SIG-M5 (cell line): ENCODE data around the gene SLC24A4.
"Not testable (repeated sequence)": the region's sequence is repeated elsewhere in the genome, so short reads cannot be mapped to it uniquely, and the experiment has no call there.

Experiments used
- DNase-seq: peaks from one replicate; lab custom pipeline; 2025; lab: John Stamatoyannopoulos, UW

The SLC24A4 gene

GRCh38 chr14:92520102-92521057, 197.4 kb downstream of the SLC24A4 start:
- DNase-seq = no peak

- DNase-seq = no peak
Observed at GRCh38 chr14:92521058-92521415, 198.1 kb downstream of the SLC24A4 start.

GRCh38 chr14:92523752-92524151, 200.8 kb downstream of the SLC24A4 start:
- DNase-seq = no peak

GRCh38 chr14:92524602-92525185, 201.7 kb downstream of the SLC24A4 start:
- no peak for DNase-seq

- DNase-seq = no peak
Observed at GRCh38 chr14:92525322-92526095, 202.5 kb downstream of the SLC24A4 start.

- no peak for DNase-seq
Observed at GRCh38 chr14:92527721-92528120, 204.8 kb downstream of the SLC24A4 start.

GRCh38 chr14:92528486-92529100, 205.6 kb downstream of the SLC24A4 start:
- DNase-seq = no peak

- DNase-seq = no peak
Observed at GRCh38 chr14:92529903-92530302, 206.9 kb downstream of the SLC24A4 start.

- DNase-seq = no peak
Observed at GRCh38 chr14:92531106-92531873, 208.3 kb downstream of the SLC24A4 start.

- no peak for DNase-seq
Observed at GRCh38 chr14:92532490-92533163, 209.7 kb downstream of the SLC24A4 start.

- no peak for DNase-seq
Observed at GRCh38 chr14:92534932-92535643, 212.1 kb downstream of the SLC24A4 start.

- DNase-seq = not testable (repeated sequence)
Observed at GRCh38 chr14:92536231-92536630, 213.3 kb downstream of the SLC24A4 start.

GRCh38 chr14:92538412-92538985, 215.5 kb downstream of the SLC24A4 start:
- no peak for DNase-seq

- no peak for DNase-seq
Observed at GRCh38 chr14:92539419-92539818, 216.5 kb downstream of the SLC24A4 start.

GRCh38 chr14:92539875-92540274, 216.9 kb downstream of the SLC24A4 start:
- DNase-seq = no peak

GRCh38 chr14:92540472-92541048, 217.6 kb downstream of the SLC24A4 start:
- DNase-seq = no peak

GRCh38 chr14:92542766-92543554, 220.0 kb downstream of the SLC24A4 start:
- no peak for DNase-seq

GRCh38 chr14:92544051-92544720, 221.2 kb downstream of the SLC24A4 start:
- no peak for DNase-seq
